B cell (primary cell): ENCODE data around the gene PSMB5.

Experiments
- CTCF ChIP-seq: fragments of 200-600 bp; IDR thresholded peaks from one replicate; pipeline ENCODE4 v1.8.0; 2022; ENCODE audit warnings: antibody characterized with exemption, mild to moderate bottlenecking
- EZH2 ChIP-seq: IDR thresholded peaks from 2 replicates; pipeline ENCODE4 v1.6.1; 2012; ENCODE audit warnings: borderline replicate concordance, low read depth, mild to moderate bottlenecking, moderate library complexity, low read length; ENCODE audit not compliant: insufficient read depth, poor library complexity, severe bottlenecking

GRCh38 chr14:22979748-22980392 lies 54.8 kb downstream of the PSMB5 start:
- TF ChIP-seq CTCF, result no peak
- TF ChIP-seq EZH2, result no peak
